GM21360 (cell line): ENCODE data around the gene RNF224.

Experiments used
- ATAC-seq: cut with Tn5 transposase; IDR thresholded peaks from one replicate; pipeline ENCODE4 v1.9.1; 2021; ENCODE audit warnings: mild to moderate bottlenecking, moderate library complexity; ENCODE audit not compliant: unreplicated experiment

The RNF224 gene

GRCh38 chr9:137191691-137192447 lies 35.4 kb upstream of the RNF224 start:
- ATAC-seq: no peak

GRCh38 chr9:137192448-137192780 lies 34.9 kb upstream of the RNF224 start:
- no peak for ATAC-seq

GRCh38 chr9:137192859-137193258 lies 34.4 kb upstream of the RNF224 start:
- ATAC-seq: no peak

DNA sequence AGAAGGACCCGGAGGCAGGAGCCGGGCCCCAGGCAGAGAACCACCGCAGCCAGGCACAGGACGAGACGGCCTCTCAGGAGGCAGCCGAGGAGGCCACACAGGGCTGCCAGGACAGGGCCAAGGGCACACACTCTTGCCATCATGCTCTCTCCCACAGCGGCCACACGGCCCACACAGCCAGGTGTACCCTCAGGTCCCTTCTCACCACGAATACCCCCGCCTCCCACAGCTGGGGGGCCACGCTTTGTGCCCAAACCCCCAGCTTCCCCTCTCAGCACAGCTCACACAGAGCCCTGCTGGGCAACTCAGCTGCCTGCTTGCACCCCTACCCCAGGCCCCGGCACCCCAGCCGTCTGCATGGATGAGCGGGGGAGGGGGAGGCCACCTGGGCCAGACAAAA lies 33.5 kb upstream of the RNF224 start:
- ATAC-seq: no peak

- no peak for ATAC-seq
Measured at GRCh38 chr9:137194388-137194787, 32.9 kb upstream of the RNF224 start.

GRCh38 chr9:137194909-137195308 lies 32.4 kb upstream of the RNF224 start:
- ATAC-seq: no peak

- ATAC-seq: no peak
Measured at GRCh38 chr9:137195525-137196220, 31.6 kb upstream of the RNF224 start.

DNA sequence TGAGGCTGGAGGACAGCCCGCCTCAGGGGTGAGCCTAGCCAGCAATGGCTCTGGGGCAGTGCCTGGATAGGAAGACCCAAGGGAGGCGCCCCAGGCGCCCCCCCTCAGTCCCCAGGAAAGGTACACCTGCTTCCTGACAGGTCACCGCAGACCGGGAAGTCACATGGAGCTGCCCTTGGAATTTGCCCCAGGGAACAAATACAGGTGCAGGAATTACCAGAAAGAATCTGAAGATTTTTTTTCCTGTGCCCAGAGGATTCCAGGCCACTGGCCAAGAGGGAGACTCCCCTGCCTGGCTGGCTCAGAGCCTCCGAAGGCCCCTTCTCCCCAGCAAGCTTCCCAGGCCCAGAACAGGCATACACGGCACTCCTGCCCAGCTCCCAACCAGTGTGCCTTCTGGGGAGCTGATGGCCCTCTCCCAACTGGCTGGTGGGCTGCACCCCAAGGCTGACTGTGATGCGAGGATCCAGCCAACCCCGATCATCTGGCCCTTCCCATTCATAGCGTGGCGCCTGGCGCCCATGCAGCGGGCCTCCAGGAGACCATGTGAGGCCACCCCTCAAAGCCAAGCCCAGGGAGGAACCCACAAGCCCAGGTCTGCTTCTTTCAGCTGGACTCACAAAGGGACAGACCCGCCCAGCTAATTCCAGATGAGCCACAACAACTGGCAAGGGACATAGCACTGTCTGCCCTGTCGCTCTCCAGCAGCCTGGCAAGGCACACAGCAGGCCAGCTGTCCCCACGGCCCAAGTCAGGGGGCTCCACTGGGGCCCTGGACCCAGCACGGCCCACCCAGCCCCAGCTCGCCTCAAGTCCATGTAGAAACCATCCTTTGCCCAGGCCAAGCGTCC lies 29.0 kb upstream of the RNF224 start:
- ATAC-seq: no peak

- ATAC-seq: no peak
Measured at GRCh38 chr9:137198902-137199283, 28.4 kb upstream of the RNF224 start.

DNA sequence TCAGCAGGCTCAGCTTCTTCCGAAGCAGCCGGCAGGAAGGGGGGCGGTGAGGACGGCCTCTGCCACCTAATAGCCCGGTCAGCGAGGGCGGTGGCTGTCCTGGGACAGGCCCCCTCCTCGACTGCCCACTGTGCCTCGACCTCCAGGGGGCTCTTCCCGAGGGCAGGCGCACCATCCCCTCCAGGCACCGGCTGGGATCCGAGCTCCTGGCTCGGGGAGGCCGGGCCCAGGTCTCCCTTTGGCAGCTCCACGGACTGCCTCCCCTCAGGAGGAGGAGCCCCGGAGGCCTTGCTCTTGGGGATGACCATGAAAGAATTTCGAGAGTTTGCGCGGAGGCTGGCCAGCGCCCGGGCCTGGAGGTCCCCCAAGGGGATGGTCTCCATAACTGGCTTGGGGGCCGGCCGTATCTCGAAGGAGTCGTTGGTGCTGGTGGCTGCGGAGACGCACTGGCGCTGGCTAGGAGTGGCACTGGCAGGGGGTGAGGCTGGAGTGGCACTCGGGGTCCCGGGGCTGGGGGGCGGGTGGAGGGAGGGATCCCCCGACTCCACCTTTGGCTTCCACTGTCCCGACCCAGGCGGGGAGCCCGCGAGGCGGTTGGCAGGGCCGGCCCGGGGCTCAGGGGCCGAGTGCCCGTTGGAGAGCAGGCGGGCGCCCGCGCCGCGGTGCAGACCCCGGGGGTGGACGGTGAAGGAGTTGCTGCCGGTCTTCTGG lies 27.7 kb upstream of the RNF224 start:
- no peak for ATAC-seq

- peak; percentile 81 for ATAC-seq
Measured at GRCh38 chr9:137200311-137201204, 26.7 kb upstream of the RNF224 start, which contains the start of gene TPRN. Gene TPRN, minus strand, starts transcription at chr9:137200741. Its CDS starts 30 bp downstream, at chr9:137200711.

- ATAC-seq: no peak
Measured at GRCh38 chr9:137201205-137201868, 26.0 kb upstream of the RNF224 start.

- ATAC-seq: no peak
Measured at GRCh38 chr9:137202966-137203365, 24.3 kb upstream of the RNF224 start.

DNA sequence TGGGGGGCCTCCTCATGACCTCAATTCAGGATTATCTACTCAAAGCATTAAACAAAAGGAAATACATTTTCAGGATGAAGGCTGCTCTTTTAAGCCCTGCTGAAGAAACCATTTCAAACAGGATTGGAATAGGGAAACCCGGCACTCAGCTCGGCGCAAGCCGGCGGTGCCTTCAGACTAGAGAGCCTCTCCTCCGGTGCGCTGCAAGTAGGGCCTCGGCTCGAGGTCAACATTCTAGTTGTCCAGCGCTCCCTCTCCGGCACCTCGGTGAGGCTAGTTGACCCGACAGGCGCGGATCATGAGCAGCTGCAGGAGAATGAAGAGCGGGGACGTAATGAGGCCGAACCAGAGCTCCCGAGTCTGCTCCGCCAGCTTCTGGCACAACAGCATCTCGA lies 22.6 kb upstream of the RNF224 start:
- no peak for ATAC-seq

- ATAC-seq: peak; percentile 43
Measured at GRCh38 chr9:137205126-137206069, 21.9 kb upstream of the RNF224 start, which contains the start of the genes NDOR1 and TMEM203. Gene NDOR1, plus strand, starts transcription at chr9:137205700. Its CDS starts 78 bp downstream, at chr9:137205778. Gene TMEM203, minus strand, starts transcription at chr9:137205648. Its CDS starts 234 bp downstream, at chr9:137205414.

- no peak for ATAC-seq
Measured at GRCh38 chr9:137206602-137207001, 20.7 kb upstream of the RNF224 start.

GRCh38 chr9:137211532-137211931 lies 15.8 kb upstream of the RNF224 start:
- no peak for ATAC-seq

DNA sequence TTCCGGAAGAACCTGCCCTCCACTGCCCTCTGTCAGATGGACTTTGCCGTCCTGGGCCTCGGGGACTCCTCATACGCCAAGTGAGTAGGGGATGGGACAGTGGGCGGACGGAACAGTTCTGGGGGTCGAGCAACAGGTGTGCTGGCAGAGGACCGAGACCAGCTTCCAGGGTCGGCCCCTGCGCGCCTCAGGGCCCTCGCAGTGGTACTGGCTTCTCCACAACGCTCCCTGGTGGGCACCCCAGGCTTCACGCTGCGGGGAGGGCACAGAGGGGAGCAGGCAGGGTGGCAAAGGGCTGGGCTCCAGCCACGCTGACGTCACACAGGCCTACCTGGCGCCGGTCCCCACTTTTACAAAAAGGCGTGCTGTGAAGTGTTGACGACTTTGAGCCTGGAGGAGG lies 14.8 kb upstream of the RNF224 start:
- ATAC-seq: no peak
